Measurements from ENCODE around the gene CD14.
"Not testable (repeated sequence)": the region's sequence is repeated elsewhere in the genome, so short reads cannot be mapped to it uniquely, and the experiment has no call there.

Gene CD14

GRCh38 chr5:140635291-140636257 lies 2.6 kb upstream of the CD14 start:
- DNase-seq (ENCODE audit: low read depth), result no peak

- DNase-seq (ENCODE audit: low read depth), result no peak
These were observed 1.1 kb upstream of the CD14 start for GRCh38 chr5:140634103-140634502.

DNA sequence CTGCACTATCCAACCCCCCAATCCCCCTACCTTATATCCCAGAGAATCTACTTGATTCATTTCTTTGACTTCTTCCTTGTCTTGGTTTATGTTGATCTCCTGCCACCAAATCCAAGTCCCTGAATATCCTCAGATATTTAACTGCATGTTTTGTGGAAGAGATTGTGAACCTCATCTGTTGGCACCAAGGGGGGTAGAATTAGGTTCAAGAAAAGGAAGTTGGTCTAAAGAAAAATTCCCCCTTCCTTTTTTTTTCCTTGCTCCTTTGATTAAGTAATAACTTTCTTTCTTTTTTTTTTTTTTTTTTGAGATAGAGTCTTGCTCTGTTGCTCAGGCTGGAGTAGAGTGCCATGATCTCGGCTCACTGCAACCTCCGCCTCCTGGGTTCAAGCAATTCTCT lies 526 bp upstream of the CD14 start:
- DNase-seq (ENCODE audit: low read depth), result no peak

GRCh38 chr5:140632366-140633020 lies 482 bp downstream of the CD14 start:
- DNase-seq (ENCODE audit: low read depth), result no peak

GRCh38 chr5:140631831-140632365 lies 1.1 kb downstream of the CD14 start:
- DNase-seq (ENCODE audit: low read depth), result no peak

- DNase-seq (ENCODE audit: low read depth), result no peak
These were observed 1.9 kb downstream of the CD14 start for GRCh38 chr5:140631036-140631417.

DNA sequence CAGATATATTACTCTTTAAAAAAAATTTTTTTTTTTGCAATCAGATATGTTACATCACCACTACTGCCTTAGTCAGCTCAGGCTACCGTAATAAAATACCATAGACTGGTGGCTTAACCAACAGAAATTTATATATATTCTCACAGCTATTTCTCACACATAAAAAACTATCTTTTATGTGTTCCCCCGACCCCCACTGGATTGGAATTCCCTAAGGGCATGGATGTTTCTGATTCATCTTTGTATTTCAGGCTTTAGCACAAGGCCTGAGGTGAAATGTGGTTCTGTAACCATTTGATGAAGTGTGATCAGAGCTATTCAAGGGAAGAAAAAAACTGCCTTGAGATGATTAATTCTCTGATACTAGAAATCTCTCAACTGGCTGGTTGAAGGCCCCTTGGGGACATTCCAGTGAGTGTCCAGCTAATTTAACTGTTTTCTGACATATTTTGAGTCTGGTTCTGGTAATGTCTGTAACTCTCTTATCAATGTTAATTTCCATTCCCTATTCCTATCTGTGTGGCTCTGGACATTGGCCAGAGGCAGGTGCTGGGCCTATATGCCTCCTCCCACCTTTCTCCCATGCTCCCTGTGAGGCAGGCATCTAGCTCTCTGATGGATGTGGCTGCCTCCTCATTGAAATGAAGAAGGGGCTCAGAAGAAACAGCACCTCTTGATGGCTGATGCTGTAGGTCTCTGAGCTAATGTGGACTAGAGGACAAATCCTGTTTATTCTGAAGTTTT lies 2.5 kb downstream of the CD14 start:
- no peak for DNase-seq (ENCODE audit: low read depth)

- DNase-seq (ENCODE audit: low read depth), result no peak
These were observed 4.3 kb downstream of the CD14 start for GRCh38 chr5:140628711-140629110.

DNA sequence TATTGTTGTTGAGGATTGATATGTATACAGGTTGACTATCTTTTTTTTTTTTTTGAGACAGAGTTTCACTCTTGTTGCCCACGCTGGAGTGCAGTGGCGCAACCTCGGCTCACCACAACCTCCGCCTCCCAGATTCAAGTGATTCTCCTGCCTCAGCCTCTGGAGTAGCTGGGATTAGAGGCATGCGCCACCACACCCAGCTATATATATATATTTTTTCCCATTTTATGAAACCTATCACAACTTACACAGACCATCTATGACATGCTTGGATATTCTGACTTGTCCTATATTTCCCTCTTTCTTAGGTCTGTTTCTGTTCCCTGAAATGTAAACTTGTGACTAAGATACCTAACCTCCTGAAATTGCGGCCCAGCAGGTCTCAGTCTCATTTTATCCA lies 5.0 kb downstream of the CD14 start:
- DNase-seq (ENCODE audit: low read depth), result no peak

DNA sequence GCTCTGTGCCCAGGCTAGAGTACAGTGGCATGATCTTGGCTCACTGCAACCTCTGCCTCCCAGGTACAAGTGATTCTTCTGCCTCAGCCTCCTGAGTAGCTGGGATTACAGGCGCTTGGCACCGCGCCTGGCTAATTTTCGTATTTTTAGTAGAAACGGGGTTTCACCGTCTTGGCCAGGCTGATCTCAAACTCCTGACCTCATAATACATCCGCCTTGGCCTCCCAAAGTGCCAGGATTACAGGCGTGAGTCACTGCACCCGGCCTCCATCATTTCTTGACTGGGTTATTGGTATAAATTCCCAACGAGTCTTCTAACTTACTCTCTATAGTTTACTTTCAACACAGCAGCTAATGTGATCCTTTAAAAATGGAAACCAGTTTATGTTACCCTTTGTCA lies 8.1 kb downstream of the CD14 start:
- not testable (repeated sequence) for DNase-seq (ENCODE audit: low read depth)

- not testable (repeated sequence) for DNase-seq (ENCODE audit: low read depth)
These were observed 9.9 kb downstream of the CD14 start for GRCh38 chr5:140623061-140623460.

DNA sequence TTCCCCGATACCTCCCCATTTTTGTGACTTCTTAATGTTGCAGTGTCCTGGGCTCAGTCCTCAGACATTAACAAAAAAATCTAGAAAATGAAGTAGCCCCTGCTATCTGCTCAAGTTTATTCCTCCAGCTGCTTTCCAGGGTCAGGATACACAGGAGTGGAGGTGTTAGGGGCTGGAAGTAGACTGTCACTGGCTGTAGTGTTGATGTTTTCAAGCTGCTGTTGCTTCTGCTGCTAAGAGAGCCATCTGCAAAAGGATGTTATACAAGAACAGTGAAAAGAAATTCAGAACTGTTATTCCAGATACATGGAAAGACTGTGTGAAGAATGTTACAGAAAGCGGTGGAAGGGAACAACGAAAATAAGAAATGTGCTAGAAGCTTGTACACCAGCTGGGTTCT lies 10.7 kb downstream of the CD14 start:
- DNase-seq (ENCODE audit: low read depth), result no peak

DNA sequence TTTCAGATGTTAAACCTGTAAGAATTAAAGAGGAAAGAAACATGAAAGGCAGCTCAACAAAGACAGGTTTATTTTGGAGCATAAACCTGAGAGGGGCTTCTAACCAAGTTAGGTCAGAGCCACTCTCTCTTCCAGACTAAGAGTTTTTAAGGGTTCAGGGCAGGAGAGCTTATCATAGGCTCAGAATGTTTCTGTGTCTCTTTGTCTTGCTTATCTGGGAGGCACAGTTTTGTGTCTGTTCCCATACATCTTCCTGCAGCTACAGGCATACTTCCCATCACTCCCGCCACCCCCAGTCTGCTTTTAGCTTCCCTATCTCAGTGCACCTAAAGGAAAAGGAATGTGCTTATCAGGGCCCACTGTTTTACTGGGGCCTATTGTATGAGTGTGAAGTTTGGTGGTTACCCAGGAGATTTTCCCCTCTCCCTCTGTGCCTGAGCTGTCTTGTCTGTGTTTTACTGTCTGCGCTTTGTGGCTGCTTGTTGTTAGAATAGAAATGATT lies 21.9 kb downstream of the CD14 start:
- DNase-seq (ENCODE audit: low read depth), result no peak

DNA sequence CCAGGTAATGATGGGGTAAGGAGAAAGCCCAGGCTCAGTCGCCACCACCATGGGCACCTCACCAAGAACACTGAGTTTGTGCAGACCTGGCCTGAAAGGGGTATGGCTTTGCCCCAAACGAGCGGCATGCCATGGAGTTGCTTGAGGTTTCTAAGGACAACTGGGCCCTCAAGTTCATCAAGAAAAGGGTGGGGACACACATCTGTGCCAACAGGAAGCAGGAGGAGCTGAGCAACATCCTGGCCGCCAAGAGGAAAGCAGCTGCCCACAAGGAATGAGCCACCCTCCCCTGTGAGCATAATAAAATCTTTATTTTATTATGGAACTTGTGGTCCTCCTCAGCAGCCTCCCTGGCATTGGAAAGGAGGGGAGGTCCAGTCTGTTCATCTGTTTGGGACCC lies 23.8 kb downstream of the CD14 start:
- no peak for DNase-seq (ENCODE audit: low read depth)

DNA sequence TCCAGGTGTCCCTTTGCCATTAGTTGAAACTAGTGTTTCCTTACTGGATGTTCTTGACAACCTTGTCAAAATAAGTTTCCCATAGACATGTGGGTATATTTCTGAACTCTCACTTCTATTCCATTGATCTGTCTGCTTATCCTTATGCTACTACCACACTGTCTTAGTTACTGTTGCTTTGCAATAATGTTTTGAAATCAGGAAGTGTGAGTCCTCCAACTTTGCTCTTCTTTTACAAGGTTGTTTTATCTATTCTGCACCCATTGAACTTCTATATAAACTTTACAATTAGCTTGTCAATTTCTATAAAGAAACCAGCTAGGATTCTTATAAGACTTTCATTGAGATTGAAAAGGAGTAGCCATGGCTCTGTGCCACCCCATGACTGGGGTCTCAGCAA lies 24.3 kb downstream of the CD14 start:
- no peak for DNase-seq (ENCODE audit: low read depth)

DNA sequence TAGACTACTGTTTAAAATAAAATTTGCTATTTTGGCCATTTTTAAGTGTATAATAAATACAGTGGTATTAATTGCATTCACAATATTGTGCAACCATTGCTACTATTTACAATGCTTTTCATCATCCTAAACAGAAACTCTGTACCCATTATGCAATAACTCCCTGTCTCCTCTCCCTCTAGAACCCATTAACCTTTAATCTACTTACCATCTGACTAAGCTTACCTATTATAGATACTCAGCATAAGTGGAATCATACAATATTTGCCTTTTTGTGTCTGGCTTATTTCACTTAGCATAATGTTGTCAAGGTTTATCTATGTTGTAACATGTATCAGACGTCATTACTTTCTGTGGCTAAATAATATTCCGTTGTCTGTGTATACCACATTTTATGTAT lies 25.9 kb downstream of the CD14 start:
- no peak for DNase-seq (ENCODE audit: low read depth)

- no peak for DNase-seq (ENCODE audit: low read depth)
These were observed 27.1 kb downstream of the CD14 start for GRCh38 chr5:140605879-140606278.

DNA sequence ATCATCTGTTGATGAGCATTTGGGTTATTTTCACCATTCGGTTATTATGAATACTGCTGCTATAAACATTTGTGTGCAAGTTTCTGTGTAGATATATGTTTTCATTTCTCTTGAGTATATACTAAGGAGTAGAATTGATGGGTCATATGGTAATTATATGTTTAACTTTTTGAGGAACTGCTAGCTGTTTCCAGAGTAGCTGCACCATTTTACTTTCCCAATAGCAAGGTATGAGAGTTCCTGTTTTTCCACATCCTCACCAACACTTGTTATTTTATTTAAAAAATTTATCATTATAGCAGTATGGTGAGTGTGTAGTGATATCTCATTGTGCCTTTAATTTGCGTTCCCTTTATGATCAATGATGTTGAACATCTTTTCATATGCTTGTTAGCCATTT lies 29.2 kb downstream of the CD14 start:
- no peak for DNase-seq (ENCODE audit: low read depth)

- DNase-seq (ENCODE audit: low read depth), result not testable (repeated sequence)
These were observed 29.6 kb downstream of the CD14 start for GRCh38 chr5:140603446-140603698.

DNA sequence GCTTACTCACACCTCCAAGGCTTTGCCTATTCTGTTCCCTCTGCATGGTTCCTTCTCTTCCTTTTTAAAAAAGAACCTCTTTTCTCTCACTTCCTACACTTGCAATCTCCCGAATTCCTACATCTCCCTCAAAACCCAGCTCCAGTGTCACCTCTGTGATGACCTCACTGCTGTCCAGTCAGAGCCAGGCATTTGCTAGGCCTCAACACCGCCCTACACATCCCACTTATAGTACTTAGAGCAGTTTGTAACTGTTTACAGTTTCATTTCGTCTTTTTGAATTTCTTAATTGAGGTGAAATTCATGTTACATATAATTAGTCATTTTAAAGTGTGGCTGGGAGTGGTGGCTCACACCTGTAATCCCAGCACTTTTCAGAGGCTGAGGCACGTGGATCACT lies 30.8 kb downstream of the CD14 start:
- no peak for DNase-seq (ENCODE audit: low read depth)

GRCh38 chr5:140600096-140600495 lies 32.9 kb downstream of the CD14 start:
- no peak for DNase-seq (ENCODE audit: low read depth)

DNA sequence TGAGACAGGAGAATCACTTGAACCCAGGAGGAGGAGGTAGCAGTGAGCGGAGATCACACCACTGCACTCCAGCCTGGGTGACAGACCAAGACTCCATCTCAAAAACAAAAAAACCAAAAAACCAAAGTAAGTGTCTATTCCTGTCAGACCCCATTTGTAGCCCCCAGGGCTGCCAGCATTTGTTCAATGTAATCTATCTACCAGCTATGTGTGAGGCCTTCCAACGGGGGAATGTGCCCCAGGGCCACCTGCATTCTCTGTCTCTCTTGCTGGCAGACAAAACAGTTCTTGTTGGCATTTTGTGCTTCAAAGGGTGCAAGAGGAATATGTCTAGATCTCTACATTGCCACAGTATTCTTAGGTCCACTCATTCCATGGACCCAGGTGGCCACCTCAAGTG lies 34.1 kb downstream of the CD14 start:
- DNase-seq (ENCODE audit: low read depth), result no peak

DNA sequence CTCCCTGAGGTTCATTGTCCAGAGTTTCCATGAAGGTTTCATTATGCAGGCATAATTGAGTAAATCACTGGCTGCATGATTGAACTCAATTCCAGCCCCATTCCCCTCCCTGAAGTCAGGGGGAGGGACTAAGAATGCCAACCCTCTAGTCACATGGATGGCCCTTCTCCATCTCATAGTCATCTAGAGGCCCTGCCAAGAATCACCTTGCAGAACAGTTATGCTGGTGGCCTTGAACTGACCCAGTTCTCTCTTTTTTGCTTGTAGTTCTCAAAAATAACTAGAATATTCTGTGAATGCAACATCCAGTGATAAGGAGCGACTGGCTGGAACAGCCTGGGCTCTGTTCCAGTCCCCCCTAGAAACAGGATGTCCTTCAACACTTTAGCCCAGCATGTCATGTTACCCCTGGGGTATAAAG lies 36.6 kb downstream of the CD14 start:
- DNase-seq (ENCODE audit: low read depth), result no peak
